HS-27A (cell line): Measurements from ENCODE around the gene CLEC10A.
"Not testable (repeated sequence)": the region's sequence is repeated elsewhere in the genome, so short reads cannot be mapped to it uniquely, and the experiment has no call there.

ENCODE experiments used
- DNase-seq: peaks from one replicate; pipeline ENCODE4 v3.0.0-alpha.2; 2012; ENCODE audit warnings: low read depth, missing footprints

The CLEC10A gene

GRCh38 chr17:7072406-7072805 is 7.6 kb downstream of the CLEC10A start:
- DNase-seq: no peak

GRCh38 chr17:7070712-7071111 is 9.3 kb downstream of the CLEC10A start:
- no peak for DNase-seq

- DNase-seq: no peak
Measured at GRCh38 chr17:7068268-7068667, 11.8 kb downstream of the CLEC10A start.

GRCh38 chr17:7067198-7067597 is 12.9 kb downstream of the CLEC10A start:
- no peak for DNase-seq

- no peak for DNase-seq
Measured at GRCh38 chr17:7064261-7064660, 15.8 kb downstream of the CLEC10A start.

GRCh38 chr17:7063518-7064094 is 16.4 kb downstream of the CLEC10A start:
- DNase-seq: no peak

GRCh38 chr17:7060165-7060891 is 19.7 kb downstream of the CLEC10A start:
- peak; percentile 8 for DNase-seq

GRCh38 chr17:7058831-7059447 is 21.1 kb downstream of the CLEC10A start:
- DNase-seq: no peak

- no peak for DNase-seq
Measured at GRCh38 chr17:7056386-7056785, 23.7 kb downstream of the CLEC10A start.

GRCh38 chr17:7050583-7050982 is 29.5 kb downstream of the CLEC10A start:
- DNase-seq: not testable (repeated sequence)

GRCh38 chr17:7048968-7049367 is 31.1 kb downstream of the CLEC10A start:
- DNase-seq: no peak

GRCh38 chr17:7047566-7047965 is 32.5 kb downstream of the CLEC10A start:
- no peak for DNase-seq

GRCh38 chr17:7046725-7047397 is 33.2 kb downstream of the CLEC10A start:
- DNase-seq: not testable (repeated sequence)

GRCh38 chr17:7046127-7046724 is 33.8 kb downstream of the CLEC10A start:
- DNase-seq: no peak

- DNase-seq: peak; percentile 29
Measured at GRCh38 chr17:7045492-7046126, 34.4 kb downstream of the CLEC10A start.

- DNase-seq: no peak
Measured at GRCh38 chr17:7043497-7044198, 36.4 kb downstream of the CLEC10A start, which contains the start of gene SLC16A11. SLC16A11 (minus strand) TSS chr17:7044092; CDS start chr17:7043513, 579 bp downstream.

- DNase-seq: no peak
Measured at GRCh38 chr17:7043182-7043496, 36.9 kb downstream of the CLEC10A start.

- DNase-seq: no peak
Measured at GRCh38 chr17:7042501-7043181, 37.4 kb downstream of the CLEC10A start.

GRCh38 chr17:7041607-7042500 is 38.2 kb downstream of the CLEC10A start:
- DNase-seq: no peak

GRCh38 chr17:7039832-7040231 is 40.2 kb downstream of the CLEC10A start:
- no peak for DNase-seq
